ENCODE measurements around the gene AHRR. TPM values are rescaled to one million over a fixed set of nuclear protein-coding genes. Genes with fewer than 3 reads are reported as not detected.
A peak's percentile ranks its signal among the peaks of the same experiment; 100 is the strongest.
"Not testable (repeated sequence)": the region's sequence is repeated elsewhere in the genome, so short reads cannot be mapped to it uniquely, and the experiment has no call there.

The AHRR gene
- total RNA-seq, 1 donor from 2014 or later: not detected

- peak; percentile 84 to 89 for DNase-seq (ENCODE audit: low spot score in 2 of 2)
- H3K27me3 ChIP-seq: no peaks in the 10 kb centered on the region
- no peaks in the 10 kb centered on the region for H3K9me3 ChIP-seq
- peak overlapping the region in 1 of 2 donors; percentile 66 for H3K27ac ChIP-seq
- intact Hi-C loops (cut with DNase I): no loop called here
- no peak for TF ChIP-seq CTCF (IDR thresholded peaks at IDR 0.05)
- peaks cover 3 to 4% of the 10 kb centered on the region in 2 donors for H3K4me1 ChIP-seq
- H3K36me3 ChIP-seq: no peaks in the 10 kb centered on the region
- peak overlapping the region; percentile 3 to 57 for H3K4me3 ChIP-seq
These were observed 78.1 kb downstream of the AHRR start for GRCh38 chr5:399296-400281.

GRCh38 chr5:400282-401145 lies 79.0 kb downstream of the AHRR start:
- H3K27ac ChIP-seq: peak overlapping the region in 1 of 2 donors; percentile 66
- no peak for DNase-seq (ENCODE audit: low spot score in 2 of 2)
- H3K36me3 ChIP-seq: no peaks in the 10 kb centered on the region
- peak overlapping the region; percentile 3 to 57 for H3K4me3 ChIP-seq
- peaks cover 3 to 4% of the 10 kb centered on the region in 2 donors for H3K4me1 ChIP-seq
- no peaks in the 10 kb centered on the region for H3K9me3 ChIP-seq
- intact Hi-C loops (cut with DNase I): no loop called here
- no peaks in the 10 kb centered on the region for H3K27me3 ChIP-seq
- no peak for TF ChIP-seq CTCF (IDR thresholded peaks at IDR 0.05)

- no peaks in the 10 kb centered on the region for H3K36me3 ChIP-seq
- intact Hi-C loops (cut with DNase I): no loop called here
- peaks cover 3 to 4% of the 10 kb centered on the region in 2 donors for H3K4me1 ChIP-seq
- no peaks in the 10 kb centered on the region for H3K27me3 ChIP-seq
- peak overlapping the region in 1 of 2 donors; percentile 66 for H3K27ac ChIP-seq
- no peak overlapping the region for H3K4me3 ChIP-seq
- no peaks in the 10 kb centered on the region for H3K9me3 ChIP-seq
- no peak for TF ChIP-seq CTCF (IDR thresholded peaks at IDR 0.05)
- DNase-seq (ENCODE audit: low spot score in 2 of 2): no peak
These were observed 79.9 kb downstream of the AHRR start for GRCh38 chr5:401146-402034.

DNA sequence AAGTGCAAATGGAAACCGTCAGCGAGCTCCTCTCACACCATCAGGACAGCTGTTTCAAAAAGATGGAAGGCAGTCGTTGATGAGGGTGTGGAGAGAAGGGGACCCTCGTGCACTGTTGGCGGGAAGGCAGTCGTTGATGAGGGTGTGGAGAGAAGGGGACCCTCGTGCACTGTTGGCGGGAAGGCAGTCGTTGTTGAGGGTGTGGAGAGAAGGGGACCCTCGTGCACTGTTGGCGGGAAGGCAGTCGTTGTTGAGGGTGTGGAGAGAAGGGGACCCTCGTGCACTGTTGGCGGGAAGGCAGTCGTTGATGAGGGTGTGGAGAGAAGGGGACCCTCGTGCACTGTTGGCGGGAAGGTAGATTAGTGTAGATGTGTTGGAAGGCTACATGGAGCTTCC lies 80.7 kb downstream of the AHRR start:
- H3K9me3 ChIP-seq; DNase-seq (ENCODE audit: low spot score in 2 of 2); H3K27me3 ChIP-seq; H3K4me1 ChIP-seq; H3K36me3 ChIP-seq; intact Hi-C loops (cut with DNase I); H3K4me3 ChIP-seq; H3K27ac ChIP-seq: not testable (repeated sequence)

DNA sequence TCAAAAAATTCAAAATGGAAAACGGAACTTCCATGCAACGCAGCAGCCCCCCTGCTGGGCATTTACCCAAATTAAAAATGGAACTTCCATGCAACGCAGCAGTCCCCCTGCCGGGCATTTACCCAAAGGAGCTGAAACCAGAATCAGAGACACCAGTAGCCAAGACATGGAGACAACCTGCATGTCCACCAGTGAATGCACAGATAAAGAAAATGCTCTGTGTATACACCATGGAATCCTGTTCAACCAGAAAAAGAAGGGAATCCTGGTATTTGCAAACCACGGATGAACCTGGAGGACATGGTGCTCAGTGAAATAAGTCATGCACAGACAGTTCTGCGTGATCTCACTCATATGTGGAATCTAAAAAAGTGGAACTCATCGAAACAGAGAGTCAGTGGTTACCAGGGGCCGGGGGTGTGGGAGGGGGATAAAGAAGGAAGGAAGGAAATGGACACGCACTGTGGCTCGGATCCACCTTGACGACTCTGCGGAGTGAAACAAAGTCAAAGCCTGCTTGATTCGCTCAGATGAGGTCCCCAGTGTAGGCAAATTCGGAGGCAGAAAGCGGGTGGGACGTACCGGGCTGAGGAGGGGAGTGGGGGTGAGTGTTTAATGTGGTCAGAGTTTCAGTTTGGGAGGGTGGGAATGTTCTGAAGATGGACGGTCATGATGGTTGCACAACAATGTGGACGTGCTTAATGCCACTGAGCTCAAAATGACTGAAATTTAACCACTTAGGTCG lies 81.3 kb downstream of the AHRR start:
- TF ChIP-seq CTCF (IDR thresholded peaks at IDR 0.05): no peak
- no peaks in the 10 kb centered on the region for H3K9me3 ChIP-seq
- no peak overlapping the region for H3K27ac ChIP-seq
- no peak overlapping the region for H3K4me3 ChIP-seq
- H3K27me3 ChIP-seq: no peaks in the 10 kb centered on the region
- H3K36me3 ChIP-seq: no peaks in the 10 kb centered on the region
- H3K4me1 ChIP-seq: peaks cover 3 to 4% of the 10 kb centered on the region in 2 donors
- intact Hi-C loops (cut with DNase I): no loop called here
- DNase-seq (ENCODE audit: low spot score in 2 of 2): no peak

Data from ascending aorta (tissue), 2 donors.